ENCODE data around the gene MLPH.

MLPH gene

DNA sequence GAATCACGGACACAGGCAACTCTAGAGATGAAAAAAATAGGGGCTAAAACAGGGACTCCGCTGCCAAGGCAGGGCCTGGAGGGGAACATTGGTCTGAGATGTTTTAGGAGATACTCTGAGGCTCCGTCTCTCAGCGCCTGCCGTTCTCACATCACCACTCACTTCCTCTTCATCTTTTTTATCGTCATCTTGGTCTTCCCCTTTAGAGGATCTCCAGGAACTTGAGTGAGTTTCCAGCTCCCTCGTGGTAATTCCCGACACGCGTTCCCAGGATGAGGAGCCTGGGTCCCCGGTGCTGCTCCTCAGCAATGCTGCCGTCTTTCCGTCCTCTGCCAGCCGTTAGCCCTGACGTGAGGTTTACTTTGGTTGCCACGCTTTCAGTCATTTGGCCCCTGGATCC is 16.1 kb downstream of the MLPH start:
- H3K27ac ChIP-seq (ENCODE audit: low read depth, low read length), result no peak overlapping the region

GRCh38 chr2:237505188-237505939 is 18.3 kb downstream of the MLPH start:
- TF ChIP-seq EZH2phosphoT487 (IDR thresholded peaks at IDR 0.05; ENCODE audit: borderline replicate concordance, low read length), result no peak
- no peak for TF ChIP-seq CTCF (IDR thresholded peaks at IDR 0.05; ENCODE audit: low read depth, low read length, poor library complexity, severe bottlenecking)
- no peaks in the 10 kb centered on the region for H3K4me1 ChIP-seq (ENCODE audit: control insufficient read depth, low read length)
- no peak overlapping the region for H3K27ac ChIP-seq (ENCODE audit: low read depth, low read length)
- H3K36me3 ChIP-seq (ENCODE audit: control insufficient read depth, low read length), result no peaks in the 10 kb centered on the region
- no peaks in the 10 kb centered on the region for H4K20me1 ChIP-seq (ENCODE audit: control insufficient read depth, insufficient read depth, low read depth, low read length)
- no peaks in the 10 kb centered on the region for H3F3A ChIP-seq (ENCODE audit: control insufficient read depth, insufficient read depth)
- no peaks in the 10 kb centered on the region for H3K79me2 ChIP-seq (ENCODE audit: control insufficient read depth, low read length)
- no peak overlapping the region for H3K4me2 ChIP-seq (ENCODE audit: low read length)
- no peak overlapping the region for H3K4me3 ChIP-seq (ENCODE audit: low read length)
- no peaks in the 10 kb centered on the region for H3K9me2 ChIP-seq (replicated peaks; ENCODE audit: control insufficient read depth, low read length)
- no peaks in the 10 kb centered on the region for H3K9me3 ChIP-seq (ENCODE audit: control insufficient read depth, insufficient read depth, low read length)
- no peaks in the 10 kb centered on the region; the same call in 1 of the 2 replicates for H3K27me3 ChIP-seq (ENCODE audit: control insufficient read depth, low read length)

More for the DNA sequence above, 16.1 kb downstream of the MLPH start:
- Histone ChIP-seq H3K4me1 (ENCODE audit: control insufficient read depth, low read length) (no peaks in the 10 kb centered on the region), H3F3A (ENCODE audit: control insufficient read depth, insufficient read depth) (no peaks in the 10 kb centered on the region), H4K20me1 (ENCODE audit: control insufficient read depth, insufficient read depth, low read depth, low read length) (no peaks in the 10 kb centered on the region), H3K9me2 (replicated peaks; ENCODE audit: control insufficient read depth, low read length) (no peaks in the 10 kb centered on the region), H3K9me3 (ENCODE audit: control insufficient read depth, insufficient read depth, low read length) (no peaks in the 10 kb centered on the region), H3K4me3 (ENCODE audit: low read length) (no peak overlapping the region), H3K27me3 (ENCODE audit: control insufficient read depth, low read length) (no peaks in the 10 kb centered on the region; the same call in 1 of the 2 replicates), H3K79me2 (ENCODE audit: control insufficient read depth, low read length) (no peaks in the 10 kb centered on the region), H3K4me2 (ENCODE audit: low read length) (no peak overlapping the region), H3K36me3 (ENCODE audit: control insufficient read depth, low read length) (no peaks in the 10 kb centered on the region)
- TF ChIP-seq EZH2phosphoT487 (IDR thresholded peaks at IDR 0.05; ENCODE audit: borderline replicate concordance, low read length), result no peak
- TF ChIP-seq CTCF (IDR thresholded peaks at IDR 0.05; ENCODE audit: low read depth, low read length, poor library complexity, severe bottlenecking), result no peak

- no peak for TF ChIP-seq CTCF (IDR thresholded peaks at IDR 0.05; ENCODE audit: low read depth, low read length, poor library complexity, severe bottlenecking)
- no peak for TF ChIP-seq EZH2phosphoT487 (IDR thresholded peaks at IDR 0.05; ENCODE audit: borderline replicate concordance, low read length)
- H3K79me2 ChIP-seq (ENCODE audit: control insufficient read depth, low read length), result no peaks in the 10 kb centered on the region
- H3K27ac ChIP-seq (ENCODE audit: low read depth, low read length), result no peak overlapping the region
- no peaks in the 10 kb centered on the region for H3F3A ChIP-seq (ENCODE audit: control insufficient read depth, insufficient read depth)
- H3K9me3 ChIP-seq (ENCODE audit: control insufficient read depth, insufficient read depth, low read length), result no peaks in the 10 kb centered on the region
- H4K20me1 ChIP-seq (ENCODE audit: control insufficient read depth, insufficient read depth, low read depth, low read length), result no peaks in the 10 kb centered on the region
- no peaks in the 10 kb centered on the region for H3K36me3 ChIP-seq (ENCODE audit: control insufficient read depth, low read length)
- H3K4me2 ChIP-seq (ENCODE audit: low read length), result no peak overlapping the region
- H3K27me3 ChIP-seq (ENCODE audit: control insufficient read depth, low read length), result no peaks in the 10 kb centered on the region
- H3K4me3 ChIP-seq (ENCODE audit: low read length), result no peak overlapping the region
- H3K4me1 ChIP-seq (ENCODE audit: control insufficient read depth, low read length), result no peaks in the 10 kb centered on the region
- no peaks in the 10 kb centered on the region for H3K9me2 ChIP-seq (replicated peaks; ENCODE audit: control insufficient read depth, low read length)
Observed at GRCh38 chr2:237507512-237507911, 20.5 kb downstream of the MLPH start.
